ENCODE data around the gene CSNK2A2.

Gene CSNK2A2

DNA sequence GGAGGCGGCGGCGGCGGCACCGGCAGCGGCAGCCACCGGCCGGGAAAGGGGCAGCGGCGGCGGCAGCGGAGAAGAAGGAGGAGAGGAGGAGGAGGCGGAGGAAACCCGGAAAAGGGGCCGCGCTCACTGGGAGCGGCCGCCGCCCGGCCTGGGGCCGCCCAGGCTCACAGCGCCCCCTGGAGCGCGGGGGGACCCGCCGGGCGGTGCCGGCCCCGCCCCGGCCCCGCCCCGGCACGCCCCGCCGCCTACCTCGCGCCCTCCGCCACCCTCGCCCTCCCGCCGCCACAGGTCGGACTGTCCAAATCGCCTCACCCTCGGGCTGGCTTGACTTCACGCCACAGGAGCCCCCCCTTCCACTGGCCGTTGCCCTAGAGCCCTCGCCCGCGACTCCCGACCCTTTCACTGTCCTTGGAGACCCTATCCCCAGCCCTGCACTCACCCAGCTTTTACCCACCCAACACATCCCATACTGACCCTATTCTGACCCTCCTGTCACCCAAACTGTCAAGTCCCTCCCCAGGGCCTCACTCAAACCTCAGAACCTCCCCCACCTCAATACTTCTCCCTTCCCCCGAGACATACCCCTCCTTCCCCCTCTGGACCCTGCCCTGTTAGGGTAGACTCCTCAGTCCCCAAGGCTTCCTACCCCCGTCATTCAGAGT, at the start of gene CSNK2A2:
CSNK2A2 (minus strand) TSS at position 85 of the 662 bp plus-strand sequence. CDS start 370 bp downstream, outside the sequence.
- DNase-seq, result peak; percentile 71

DNA sequence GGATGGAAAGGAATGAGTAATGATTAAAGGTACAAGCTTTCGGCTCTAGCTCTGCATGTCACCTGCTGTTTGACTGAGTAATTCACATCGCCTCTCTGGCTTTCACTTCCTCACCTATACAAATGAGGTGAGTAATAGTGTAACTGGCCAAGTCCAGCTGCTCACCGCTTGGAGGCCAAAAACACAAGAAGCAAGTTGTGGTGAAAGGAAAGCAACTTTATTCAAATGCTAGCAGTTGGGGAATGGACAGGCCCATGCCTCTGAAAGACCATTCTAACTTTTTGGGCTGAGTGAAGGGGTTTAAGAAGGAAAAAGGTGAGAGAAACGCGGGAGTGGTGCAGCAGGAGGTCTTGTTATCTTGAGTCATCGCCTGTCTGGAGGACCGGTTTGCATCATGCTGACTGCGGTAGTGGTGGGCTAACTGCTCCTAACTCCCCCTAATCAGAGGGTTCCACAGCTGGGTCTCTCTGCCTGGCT, 45.7 kb upstream of the CSNK2A2 start:
- DNase-seq, result no peak

DNA sequence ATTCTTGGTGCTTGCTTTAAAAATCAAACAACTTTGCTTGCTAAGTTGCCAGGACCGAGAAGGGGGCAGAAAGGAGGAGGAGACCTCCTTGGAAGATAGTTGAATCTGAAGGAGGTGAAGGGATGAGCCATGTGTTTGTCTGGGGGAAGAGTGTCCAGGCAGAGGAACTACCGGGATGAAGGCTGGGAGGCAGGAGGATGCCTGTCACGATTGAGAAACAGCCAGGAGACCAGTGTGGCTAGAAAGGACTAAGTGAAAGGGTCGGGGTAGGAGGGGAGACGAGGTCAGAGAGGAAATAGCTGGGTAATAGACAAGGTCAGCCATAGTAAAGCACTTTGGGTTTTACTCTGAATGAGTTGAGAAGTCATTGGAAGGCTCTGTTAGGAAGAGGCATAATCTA, 38.9 kb upstream of the CSNK2A2 start:
- no peak for DNase-seq

DNA sequence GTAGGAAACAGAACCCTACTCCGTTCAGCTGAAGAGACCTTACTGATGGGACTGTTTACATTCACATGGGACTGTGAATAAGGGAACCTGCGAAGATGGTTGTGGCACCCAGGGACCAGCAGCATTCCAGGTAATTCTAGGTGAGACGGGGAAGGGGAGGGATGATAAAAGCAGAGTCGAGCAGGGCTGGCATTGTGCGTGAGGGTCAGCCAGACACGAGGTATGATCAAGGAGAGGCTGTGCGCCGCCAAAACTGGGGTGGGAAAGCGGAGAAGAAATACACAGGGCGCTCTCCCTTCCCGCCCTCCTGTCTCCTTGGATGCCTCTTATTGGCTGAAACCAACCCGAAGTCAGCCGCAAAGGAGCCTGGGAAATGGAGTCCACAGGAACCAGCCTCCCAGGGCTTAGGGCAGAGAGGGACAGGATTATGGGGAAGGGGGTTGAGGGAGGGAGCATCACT, 38.4 kb upstream of the CSNK2A2 start:
- DNase-seq, result peak; percentile 78

- DNase-seq, result no peak
Measured at GRCh38 chr16:58235663-58236062, 37.8 kb upstream of the CSNK2A2 start.

DNA sequence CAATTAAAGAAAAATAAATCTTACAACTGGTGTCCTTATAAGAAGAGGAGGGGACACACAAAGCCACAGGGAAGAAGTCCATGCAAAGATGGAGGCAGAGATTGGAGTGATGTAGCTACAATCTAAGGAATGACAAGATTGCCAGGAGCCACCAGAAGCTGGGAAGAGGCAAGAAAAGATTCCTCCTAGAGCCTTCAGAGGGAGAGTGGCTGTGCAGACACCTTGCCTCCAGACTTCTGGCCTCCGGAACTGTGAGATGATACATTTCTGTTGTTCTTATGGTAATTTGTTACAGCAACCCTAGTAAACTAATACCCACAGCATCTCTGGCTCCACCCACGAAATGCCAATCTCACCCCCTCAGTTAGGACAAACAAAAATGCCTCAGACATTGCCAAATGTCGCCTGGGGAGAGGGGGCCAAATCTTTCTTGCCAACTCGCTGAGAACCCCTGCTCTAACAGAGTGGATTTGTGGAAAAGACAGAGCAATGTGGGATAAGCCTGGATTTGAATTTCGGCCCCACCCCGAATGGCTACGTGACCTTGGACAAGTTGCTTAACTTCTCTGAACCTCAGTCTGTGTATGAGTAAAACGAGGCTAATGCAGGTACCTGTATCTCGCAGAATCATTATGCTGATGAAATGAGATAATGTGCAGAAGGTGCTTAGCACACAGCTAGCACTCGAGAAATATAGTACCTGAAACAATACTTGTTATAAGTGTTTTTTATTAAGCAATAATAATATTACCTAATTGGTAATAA, 37.1 kb upstream of the CSNK2A2 start:
- no peak for DNase-seq

DNA sequence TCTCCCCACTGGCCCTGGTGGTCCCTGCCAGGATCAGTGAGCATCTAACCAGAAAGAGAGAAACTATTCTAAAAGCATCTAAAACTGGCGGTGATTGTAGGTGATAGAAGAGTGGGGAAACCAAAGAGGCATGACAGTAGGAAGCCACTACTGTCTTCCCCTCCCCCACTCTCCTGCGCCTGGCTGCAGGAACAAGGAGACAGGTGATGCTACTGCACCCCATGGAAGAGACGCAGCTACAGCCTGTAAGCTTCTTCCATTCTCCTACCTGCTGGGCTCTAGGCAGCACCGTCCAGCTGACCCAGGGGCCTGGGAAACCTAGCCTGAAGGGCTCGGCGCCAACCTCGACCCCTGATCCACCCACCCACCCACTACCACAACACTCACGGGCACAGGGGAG, 32.4 kb upstream of the CSNK2A2 start:
- DNase-seq, result no peak

GRCh38 chr16:58226790-58227189, 28.9 kb upstream of the CSNK2A2 start:
- DNase-seq, result no peak

DNA sequence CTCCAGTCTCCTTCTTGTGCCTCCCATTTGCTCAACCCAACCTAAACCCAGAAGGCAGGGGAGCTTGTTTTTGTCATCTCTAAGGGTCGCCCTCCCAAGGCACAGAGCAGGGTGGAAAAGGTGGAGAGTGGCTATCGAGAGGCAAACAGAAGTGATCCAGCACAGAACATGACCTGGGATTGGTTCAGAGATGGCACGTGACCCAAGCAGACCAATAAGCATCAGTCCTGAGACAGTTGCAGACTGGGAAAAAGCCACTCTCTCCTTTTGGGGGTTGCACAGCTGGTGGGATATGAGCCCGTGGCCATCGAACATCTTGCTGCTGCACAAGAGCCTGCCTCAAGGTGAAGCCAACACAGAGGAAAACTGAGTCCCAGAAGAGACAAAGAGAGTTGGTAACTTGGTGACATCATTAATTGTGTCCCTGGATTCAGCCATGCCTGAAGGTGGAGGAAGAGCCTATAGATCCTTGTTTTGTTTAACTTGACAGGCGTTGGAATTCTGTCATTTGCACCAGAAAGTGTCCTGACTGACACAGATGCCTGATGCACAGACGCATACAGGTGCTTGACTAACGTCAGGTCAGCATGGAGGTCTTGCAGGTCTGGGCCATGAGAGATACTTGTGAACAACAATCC, 28.2 kb upstream of the CSNK2A2 start:
- no peak for DNase-seq

GRCh38 chr16:58222532-58223316, 24.8 kb upstream of the CSNK2A2 start:
- no peak for DNase-seq

GRCh38 chr16:58219432-58219831, 21.5 kb upstream of the CSNK2A2 start:
- DNase-seq, result no peak

DNA sequence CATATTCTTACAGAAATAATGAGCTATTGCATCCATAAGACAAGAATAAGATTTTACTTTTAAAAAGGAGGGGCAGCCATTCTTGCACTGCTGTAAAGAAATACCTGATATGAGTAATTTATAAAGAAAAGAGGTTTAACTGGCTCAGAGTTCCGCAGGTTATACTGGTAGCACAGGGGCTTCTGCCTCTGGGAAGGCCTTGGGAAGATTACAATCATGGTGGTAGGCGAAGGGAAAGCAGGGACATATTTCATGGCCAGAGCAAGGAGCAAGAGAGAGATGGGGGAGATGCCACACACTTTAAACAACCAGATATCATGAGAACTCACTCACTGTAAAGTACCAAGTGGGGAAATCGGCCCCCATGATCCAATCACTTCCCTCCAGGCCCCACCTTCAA, 20.9 kb upstream of the CSNK2A2 start:
- DNase-seq, result no peak

DNA sequence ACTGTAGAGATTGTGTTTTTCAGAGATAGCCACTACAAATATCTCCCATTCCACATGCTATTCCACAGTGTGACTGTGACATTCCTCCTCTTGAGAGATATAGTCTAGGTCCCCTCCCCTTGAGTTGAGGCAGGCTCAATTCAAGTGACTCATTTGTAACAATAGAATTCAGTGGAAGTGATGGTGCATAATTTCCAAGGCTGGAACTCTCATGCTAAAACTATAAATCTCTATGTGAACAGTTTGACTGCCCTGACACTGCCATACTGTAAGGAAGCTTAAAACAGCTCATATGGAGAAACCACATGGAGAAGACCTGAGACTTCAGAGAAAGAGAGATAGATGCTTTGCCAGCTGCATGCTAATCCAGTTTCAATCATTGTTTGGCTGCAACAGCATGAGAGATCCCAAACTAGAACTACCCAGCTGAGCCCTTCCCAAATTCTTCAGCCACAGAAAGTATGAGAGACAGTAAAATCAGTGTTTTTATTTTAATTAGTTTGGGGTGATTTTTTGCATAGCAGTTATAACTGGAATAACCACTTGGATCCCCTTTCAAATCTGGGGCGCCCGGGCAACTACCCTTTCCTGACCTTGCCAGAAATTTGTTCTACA, 19.5 kb upstream of the CSNK2A2 start:
- no peak for DNase-seq

GRCh38 chr16:58212824-58213655, 15.1 kb upstream of the CSNK2A2 start:
- DNase-seq, result no peak

- no peak for DNase-seq
Measured at GRCh38 chr16:58211846-58212245, 13.9 kb upstream of the CSNK2A2 start.

DNA sequence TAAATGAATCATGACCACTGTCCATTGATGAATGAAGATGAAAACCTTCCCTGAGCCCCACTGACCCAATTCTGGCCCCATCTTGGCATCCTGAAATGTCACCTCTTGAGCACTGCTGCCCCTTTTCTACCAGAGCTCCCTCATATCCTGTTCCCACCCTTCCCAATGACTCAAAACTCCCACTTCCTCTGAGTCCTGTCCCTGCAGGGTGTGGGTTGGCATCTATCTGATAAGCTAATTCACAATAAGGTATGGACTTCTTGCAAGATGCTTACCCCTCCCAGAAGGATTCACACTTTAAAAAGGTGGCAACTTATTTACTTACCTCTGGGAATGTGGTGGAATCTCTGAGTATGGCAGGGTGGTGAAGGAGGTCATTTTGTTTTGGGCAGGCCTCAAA, 13.3 kb upstream of the CSNK2A2 start:
- no peak for DNase-seq

GRCh38 chr16:58205276-58206036, 7.5 kb upstream of the CSNK2A2 start:
- DNase-seq, result no peak

DNA sequence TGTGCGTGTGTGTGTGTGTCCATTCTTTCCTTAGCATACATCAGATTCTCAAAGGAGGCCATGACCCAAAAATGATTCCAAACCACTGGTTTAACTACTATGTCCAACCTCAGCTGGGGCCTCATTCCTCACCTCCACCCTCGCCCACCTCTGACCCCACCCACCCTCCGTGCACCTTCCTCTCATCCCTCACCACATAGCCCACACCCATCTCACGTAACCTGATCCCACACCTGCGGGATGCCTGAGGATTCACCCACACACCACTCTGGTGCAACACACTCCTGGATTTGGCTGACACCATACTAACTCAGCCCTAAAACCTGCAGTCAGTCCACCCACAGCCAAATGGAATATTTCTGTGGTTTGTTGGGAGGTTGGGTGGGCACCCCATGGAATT, 3.3 kb upstream of the CSNK2A2 start:
- DNase-seq, result no peak

- no peak for DNase-seq
Measured at GRCh38 chr16:58200004-58200797, 2.3 kb upstream of the CSNK2A2 start.

Data from NCI-H2171 (cell line).